Renal cortical epithelial cell (primary cell): Measurements from ENCODE around the gene LRP1-AS. TPM values are rescaled to one million over a fixed set of nuclear protein-coding genes. Genes with fewer than 3 reads are reported as not detected.
A peak's percentile ranks its signal among the peaks of the same experiment; 100 is the strongest.
"Not testable (repeated sequence)": the region's sequence is repeated elsewhere in the genome, so short reads cannot be mapped to it uniquely, and the experiment has no call there.

Experiments used
- DNase-seq: peaks from one replicate; pipeline ENCODE4 v3.0.0-alpha.2; 2011; ENCODE audit warnings: low read depth
- total RNA-seq: library from RNA; depleted of rRNA; stranded (reverse); fragments of >200 nt; gene quantifications from 2 replicates; pipeline ENCODE4 v1.2.3, GENCODE V29; 2014

LRP1-AS gene
- total RNA-seq, 1 donor from 2014 or later, result not detected

DNA sequence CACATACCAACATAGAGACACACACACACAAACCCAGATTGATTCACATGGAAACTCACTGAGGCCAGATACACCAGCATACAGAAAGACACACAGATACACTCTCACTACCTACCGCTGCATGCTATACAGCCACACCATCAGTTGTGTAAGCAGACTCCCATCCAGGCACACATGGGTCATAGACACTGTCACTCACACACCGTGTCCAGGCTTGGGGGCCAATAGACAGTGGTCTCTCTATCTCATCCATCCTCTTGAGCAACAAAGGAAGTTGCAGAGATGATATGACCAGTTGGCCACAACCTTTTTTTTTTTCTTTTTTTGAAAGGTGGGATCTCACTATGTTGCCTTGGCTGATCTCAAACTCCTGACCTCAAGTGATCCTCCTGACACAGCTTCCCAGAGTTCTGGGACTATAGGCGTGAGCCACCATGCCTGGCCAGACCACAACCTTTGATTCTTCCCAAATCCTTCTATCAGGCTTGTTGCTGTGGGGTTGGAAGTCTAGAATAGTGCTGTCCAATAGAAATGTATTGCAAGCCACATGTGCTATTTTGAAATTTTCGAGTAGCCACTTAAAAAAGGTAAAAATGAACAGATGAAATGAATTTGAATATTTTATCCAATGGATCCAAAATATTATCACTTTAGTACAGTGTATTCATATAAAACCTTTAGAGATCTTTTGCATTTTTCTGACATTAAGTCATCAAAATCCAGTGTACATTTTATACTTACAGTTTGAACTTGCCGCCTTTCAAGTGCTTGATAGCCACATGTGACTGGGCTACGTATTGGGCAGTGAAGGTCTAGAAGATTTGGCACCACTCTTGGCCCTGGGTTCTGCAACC lies 7.4 kb downstream of the LRP1-AS start:
- no peak for DNase-seq

DNA sequence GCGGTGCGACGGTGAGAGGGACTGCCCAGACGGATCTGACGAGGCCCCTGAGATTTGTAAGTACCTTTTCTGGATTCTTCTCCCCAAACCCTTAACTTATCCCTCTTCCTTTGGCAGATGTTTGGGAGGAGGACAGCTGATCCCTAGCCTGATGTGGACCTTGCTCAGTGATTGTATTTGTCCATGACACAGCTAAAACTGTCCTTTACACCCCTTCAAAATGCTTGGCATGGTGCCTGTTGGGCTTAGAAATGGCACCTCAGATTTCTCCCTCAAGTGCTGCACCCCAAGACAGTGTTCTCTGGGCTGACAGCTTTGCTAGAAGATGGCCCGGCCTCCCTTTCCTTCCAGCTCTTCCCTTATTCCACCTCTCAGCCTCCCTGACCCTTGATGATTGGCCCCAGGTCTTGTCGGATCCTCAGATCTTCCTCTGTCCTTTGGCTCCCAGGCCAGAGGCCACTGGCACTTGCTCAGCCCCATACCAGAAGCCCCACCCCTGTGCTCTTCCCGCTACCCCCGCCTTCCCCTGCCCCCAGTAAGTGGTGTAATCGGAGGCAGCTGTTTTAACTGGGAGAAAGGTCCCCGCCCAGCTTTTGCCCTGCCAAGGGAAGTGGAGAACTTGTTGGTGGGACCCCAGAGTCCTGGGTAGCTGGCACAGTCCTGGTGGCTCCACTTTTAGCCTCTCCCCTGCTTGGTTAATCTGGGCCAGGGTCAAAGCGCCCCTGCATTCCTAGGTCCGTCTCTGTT lies 8.7 kb downstream of the LRP1-AS start:
- DNase-seq, result no peak

DNA sequence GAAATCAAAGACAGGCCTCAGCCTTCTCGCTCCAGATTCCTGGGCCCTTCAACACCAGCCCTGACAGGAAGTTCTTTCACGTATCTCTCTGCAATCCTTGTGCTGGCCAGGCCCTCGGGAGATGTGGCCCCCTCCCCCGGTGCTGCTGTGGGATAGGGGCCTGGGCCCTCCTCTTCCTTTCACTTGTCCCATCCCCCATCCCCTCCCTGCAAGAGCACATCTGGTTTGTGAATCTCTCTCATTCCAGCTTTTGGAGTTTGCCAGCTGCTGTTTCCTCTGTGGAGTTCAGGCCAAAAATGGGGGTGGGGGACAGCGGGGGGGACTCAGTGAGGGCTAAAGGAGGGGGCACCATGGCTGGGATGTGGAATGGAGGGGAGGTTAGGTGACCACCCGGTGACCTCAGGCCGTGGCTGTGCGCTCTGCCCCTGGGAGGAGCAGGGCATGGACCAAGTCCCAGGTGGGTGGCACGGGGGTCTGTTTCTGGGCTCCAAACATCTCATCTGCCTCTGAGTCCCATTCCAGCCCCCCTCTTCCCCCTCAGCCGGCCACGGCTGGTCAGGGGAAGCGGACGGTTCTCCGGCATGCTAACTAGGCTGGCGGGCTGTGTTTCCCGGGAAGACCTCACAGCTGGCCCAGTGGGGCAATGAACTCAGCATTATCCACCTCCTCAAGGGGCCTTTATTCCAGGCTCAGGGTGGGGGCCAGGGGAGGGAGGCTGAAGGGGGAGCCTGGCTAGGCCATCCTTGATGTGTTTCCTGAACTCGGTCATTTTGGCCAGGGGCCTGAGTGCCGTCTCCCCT lies 11.7 kb downstream of the LRP1-AS start:
- no peak for DNase-seq

DNA sequence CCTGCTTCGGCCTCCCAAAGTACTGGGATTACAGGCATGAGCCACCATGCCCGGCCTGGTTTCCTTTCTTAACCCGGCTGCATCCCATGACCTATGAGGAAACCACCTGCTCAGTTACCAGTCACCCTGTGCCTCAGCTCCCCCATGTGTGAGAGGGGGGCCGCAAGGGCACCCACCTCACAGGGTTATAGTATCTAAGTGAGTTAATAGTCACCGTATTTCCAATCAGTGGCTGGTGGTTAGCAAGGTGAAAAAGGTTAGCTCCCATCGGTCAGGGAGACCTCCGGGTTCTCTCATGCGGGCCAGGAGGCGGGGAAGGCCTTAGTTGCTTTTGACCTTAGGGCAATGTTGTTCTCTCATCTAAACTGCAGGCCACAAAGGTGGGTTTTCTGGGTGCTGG lies 12.5 kb downstream of the LRP1-AS start:
- no peak for DNase-seq

DNA sequence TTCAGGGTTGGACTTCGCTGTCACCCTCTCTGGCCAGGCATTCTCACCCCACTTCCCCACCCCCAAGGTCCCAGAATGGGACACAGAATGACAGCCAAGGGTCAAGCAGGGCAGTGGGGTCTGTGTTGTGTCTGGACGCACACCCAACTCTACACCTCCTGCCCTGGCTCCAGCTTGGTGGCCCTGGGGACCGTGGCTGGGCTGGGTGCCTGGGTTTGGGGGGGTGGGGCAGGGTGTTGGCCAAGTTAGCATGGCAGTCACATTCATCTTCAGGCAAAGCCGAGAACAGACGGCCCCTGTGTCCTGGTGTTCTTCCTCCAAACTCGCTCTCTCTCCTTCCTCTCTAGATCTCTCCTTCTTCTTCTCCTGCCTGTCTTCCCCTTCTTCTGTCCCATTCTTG lies 13.5 kb downstream of the LRP1-AS start:
- DNase-seq, result no peak

DNA sequence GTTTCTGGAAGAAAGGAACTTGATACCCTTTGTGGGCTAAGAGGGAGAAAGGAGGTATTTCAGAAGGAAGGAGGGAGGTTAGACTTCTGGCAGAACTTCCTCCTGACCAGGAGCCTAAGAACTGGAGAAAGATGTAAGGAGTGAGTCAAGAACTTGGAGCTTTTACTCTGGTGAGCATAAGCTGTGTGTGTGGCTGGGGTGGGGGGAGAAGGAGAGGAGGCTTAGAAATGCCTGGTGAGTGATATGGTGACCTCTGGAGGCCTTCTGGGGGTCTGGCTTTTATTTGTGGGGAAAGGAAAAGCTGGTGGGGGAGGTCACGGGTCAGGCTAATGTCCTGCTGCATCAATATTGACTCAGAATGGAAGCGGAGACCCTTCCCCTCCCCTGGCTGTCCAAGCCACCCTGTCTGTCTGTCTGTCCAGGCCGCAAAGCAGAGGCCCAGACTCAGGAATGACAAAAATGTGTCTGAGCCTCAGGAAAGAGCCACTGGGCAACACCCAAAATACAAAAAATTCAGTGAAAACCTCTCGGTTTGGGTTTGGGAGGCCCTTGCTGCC lies 14.3 kb downstream of the LRP1-AS start:
- no peak for DNase-seq

DNA sequence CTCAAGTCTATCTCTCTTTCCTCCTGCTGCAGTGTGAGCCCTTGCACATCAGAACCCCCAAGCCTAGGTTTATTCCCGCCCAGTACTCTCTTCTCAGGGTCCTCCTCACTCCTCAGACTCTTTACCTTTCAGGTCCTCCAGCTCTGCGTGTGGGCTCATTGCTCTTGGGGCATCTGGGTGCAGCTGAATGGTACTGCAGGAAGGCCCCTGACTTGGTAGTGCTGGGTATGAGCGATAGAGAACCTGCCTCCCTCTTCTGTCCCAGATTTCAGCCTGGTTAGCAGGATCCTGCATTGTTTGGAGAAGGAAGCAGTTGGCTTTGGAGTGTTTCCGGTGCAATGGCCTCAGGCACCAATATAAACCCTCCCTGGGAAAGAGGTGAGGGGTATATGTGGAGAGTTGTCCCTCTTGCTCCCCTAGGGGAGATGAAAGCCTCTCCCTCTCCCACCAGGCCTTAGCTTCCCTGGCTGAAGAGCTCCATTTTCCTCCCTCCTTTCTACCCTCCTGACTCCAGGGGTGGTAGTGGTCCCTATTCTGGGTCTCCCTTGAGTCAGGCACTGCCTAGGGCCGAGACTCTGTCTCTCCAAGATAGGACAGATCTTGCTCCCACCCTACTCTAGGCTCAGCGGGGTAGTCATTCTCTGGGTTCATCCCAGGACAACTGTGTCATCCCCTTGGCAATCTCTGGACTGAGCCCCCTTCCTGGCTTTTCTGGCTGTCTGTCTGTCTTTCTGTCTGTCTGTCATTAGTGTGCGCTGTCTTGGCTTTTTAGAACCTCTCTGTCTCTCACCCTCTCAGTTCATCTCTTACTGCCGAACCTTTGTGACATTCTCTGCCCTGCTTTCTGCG lies 15.3 kb downstream of the LRP1-AS start:
- DNase-seq, result no peak

DNA sequence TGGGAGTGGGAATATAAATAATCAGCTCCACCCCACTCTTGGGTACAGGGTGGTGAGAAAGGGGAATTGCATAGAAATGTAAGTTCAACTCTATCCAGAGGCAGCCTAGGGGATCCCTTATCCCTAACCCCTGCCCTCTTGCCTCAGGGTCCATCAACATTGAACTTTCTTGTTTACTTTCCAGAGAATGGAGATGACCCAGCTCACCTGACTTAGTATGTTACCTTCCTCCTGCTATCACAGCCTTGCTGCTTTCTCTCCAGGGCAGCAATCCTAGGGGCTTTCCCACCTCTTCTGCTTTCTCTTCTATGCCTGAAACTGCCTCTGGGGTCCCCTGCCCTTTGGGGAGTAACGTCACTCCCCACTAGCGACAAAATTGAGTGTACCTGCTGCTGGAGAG lies 16.5 kb downstream of the LRP1-AS start:
- no peak for DNase-seq

DNA sequence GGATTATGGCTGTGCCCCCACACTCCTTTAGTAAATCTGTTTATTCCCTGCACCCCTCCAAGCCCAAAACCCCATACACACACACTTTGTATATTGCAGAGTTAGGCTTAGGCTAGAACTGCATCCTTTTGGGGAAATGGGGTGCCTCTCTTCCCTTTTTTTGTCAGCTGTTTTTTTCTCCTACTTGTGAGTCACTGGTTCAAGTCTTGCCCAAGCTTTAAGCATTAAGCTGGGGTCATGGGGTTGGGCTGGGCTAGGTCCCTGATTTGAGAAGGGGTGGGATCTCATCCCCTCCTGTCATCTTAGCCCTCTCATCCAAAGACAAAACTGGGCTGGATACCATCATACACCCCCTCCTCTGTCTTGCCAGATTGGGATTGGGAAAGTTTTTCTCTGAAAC lies 17.5 kb downstream of the LRP1-AS start:
- DNase-seq, result no peak

DNA sequence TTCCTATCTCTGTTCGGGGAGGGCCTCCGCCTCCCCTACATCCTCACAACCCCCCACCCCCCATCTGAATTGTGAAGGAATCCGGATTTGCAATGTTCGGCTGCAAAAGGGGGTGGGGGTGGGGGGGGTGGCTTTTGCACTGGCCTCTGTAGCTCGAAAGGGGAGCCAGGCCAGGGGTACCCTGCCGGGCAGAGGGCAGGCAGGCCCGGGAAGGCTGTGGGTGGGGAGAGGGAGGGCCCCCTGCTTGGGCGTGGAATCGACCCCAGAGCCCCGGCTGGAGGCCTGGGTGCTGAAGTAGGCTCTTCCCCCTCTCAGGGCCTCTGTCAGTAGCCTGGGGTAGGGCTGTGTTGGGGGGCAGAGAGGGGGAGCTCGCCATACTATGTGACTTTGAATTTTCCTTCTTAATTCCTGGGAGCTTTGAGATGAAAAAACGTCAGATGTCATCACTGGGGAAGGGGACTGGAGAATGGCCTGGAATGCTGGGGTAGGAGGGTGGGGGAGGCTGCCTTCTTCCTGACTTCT lies 18.0 kb downstream of the LRP1-AS start:
- no peak for DNase-seq

DNA sequence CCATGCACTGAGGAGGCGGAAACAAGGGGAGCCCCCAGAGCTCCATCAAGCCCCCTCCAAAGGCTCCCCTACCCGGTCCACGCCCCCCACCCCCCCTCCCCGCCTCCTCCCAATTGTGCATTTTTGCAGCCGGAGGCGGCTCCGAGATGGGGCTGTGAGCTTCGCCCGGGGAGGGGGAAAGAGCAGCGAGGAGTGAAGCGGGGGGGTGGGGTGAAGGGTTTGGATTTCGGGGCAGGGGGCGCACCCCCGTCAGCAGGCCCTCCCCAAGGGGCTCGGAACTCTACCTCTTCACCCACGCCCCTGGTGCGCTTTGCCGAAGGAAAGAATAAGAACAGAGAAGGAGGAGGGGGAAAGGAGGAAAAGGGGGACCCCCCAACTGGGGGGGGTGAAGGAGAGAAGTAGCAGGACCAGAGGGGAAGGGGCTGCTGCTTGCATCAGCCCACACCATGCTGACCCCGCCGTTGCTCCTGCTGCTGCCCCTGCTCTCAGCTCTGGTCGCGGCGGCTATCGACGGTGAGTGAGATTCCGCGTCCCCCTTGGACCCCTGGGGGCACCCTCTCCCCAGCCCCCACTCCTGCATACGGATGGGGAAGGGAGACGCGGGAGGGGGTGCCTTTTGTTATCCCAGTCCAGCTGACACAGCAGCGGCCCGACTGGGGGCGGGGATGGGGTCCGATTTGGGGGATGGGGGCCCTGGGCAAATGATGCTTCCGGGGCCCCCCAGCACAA lies 18.7 kb downstream of the LRP1-AS start:
- DNase-seq, result no peak

DNA sequence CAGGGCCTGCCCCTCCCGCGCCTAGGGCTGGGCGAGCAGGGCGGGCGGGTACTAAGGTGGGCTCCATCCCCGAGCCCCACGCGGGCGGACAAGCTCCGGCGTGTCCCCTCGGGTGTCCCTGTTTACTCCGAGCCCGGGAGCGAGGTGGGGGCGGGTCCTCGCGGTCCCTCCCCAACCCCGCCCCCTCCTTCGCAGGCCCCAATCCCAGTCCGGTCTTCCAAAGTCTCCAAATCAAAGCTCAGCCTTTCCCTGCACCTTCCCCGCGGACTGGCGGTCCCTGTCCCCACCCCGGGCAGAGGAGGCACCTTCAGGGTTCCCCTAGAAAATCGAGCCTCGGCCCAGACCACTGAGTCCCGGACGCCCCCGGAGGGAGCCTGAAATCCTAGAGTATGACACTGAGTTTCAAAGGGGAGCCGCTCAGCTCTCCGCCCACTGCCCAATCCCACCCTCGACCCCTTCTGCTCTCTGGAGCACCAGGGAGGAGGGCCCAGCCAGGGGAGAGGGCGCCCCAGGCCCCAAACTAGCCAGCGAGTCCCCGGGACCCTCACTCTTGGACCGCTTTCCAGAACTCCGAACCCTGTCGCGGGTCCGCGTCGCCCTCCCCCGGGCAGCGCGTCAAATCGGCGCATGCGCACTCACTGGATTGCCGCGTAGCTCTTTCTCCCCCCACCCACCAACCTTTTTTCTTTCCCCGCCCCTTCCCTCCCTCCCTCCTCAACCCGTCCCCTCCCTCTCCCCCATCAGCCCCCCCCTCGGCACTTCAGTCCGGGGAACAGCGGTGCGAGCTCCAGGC lies 19.5 kb downstream of the LRP1-AS start, which contains the start of gene LRP1:
Gene LRP1 (plus strand): TSS at position 758 of the 793 bp plus-strand sequence. CDS start 482 bp downstream, outside the sequence.
- peak; percentile 47 for DNase-seq

DNA sequence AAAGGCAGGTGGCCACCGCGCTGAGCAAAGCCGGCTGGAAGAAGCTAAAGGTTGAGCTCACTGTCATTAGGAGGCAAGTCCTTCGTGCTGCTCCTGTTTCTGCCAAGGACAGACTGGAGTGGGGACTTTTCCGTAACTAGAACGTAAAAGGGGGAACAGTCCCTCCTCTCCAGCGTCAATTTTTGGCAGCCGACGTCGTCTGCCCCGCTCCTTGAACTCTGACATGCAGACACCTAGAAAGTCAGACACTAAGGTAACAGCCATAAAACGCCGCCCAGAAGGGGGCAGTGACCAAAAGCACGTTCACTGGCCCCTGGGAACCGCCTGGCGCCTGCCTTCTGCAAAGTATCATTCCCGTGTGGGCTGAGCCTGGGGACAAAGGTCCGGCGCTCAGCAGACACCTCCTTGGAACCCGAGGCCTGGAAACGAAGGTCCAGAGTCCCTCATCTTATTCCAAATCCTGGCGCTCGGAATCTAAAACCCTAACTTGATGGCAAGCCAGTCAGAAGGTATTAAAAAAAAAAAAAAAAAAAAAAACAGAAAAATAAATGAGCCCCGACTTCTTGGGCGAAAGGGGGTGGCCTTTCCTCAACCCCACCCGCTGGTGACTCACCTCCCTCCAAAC lies 20.2 kb downstream of the LRP1-AS start:
- no peak for DNase-seq

DNA sequence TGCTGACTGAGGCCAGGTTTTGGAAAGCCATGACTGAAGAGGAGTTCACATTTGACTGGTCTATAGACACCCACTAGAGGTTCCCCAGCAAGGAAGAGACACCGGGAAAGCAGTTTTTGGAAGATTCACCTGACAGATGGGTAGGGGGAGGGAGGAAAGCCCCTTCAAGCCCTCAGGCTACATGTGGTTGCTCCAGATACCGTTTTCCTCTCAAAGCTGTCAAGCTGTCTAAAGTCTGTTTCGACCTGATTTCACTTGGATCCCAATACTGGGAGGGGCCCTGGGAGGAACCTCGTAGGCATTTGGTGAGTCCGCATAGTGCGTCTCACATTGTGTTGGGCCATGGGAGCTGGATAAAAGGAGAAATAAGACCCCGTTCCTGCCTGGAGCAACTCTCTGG lies 20.9 kb downstream of the LRP1-AS start:
- no peak for DNase-seq

DNA sequence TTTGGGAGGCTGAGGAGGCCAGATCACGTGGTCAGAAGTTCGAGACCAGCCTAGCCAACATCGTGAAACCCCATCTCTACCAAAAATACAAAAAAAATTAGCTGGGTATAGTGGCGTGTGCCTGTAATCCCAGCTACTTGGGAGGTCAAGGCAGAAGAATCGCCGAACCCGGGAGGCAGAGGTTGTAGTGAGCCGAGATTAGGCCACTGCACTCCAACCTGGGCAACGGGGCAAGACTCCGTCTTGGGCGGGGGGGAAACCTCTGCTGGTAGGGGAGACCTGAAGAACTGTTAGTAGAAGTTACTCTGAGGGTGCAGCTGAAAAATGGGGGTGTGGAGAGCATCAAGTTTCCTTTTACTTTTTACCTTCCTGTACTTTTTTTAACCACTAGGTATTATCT lies 21.4 kb downstream of the LRP1-AS start:
- no peak for DNase-seq

DNA sequence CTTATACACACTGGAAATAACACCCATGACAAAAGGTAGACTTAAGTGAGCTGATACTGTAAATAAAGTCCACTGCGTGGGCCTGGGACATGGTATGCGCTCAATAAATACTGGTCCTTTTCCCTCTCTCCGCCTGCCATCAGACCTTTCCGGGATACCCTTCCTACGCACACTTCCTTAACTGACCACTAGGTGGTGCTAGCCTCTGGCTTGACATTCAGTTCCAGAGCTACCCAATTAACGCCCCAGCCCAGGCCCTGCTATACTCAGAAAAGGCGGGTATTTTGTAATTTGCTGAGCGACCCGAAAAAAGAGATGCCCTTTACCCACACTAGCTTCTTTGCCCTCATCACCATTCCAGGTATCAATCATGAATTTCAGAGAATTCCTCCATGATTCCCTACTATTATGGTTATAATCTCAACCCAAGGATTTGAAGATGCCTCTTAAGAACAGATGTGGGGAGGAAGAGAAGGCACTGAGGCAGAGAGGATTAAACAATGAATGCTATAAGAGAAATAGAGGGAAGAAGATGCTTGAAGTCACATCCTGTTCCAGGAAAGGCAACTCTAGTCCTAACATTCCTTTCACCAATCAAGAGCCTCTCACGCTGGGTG lies 23.1 kb downstream of the LRP1-AS start:
- peak; percentile 47 for DNase-seq

DNA sequence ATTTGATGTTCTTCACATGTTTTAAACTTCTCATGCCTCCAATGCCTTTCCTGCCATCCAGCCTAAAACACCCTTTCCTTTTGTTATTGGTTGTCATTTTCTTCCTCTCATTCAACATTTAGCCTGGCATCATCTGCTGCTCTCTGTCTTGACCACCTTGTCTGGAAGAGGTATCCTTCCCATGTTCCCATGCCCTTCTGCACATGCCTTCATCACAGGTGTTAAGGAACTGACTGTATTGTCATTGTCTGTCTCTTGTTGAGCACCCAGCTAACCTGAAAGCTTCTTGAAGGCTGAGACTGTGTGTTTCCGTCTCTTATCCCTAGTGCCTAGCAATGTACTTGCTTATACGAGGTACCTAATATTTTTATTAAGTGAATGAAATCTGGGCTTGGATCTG lies 23.6 kb downstream of the LRP1-AS start:
- DNase-seq, result no peak

DNA sequence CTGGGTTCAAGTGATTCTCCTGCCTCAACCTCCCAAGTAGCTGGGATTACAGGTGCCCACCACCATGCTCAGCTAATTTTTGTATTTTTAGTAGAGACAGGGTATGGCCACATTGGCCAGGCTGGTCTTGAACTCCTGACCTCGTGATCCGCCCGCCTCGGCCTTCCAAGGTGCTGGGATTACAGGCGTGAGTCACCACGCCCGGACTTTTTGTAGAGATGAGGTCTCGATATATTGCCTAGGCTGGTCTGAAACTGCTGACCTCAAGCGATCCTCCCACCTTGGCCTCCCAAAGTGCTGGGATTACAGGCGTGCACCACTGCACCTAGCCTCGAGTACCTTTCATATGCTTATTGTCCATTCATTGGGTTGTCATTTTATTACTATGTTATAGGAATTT lies 26.7 kb downstream of the LRP1-AS start:
- DNase-seq, result not testable (repeated sequence)
